Spleen (tissue), 7 donors: ENCODE results near the gene UQCRC1.

Experiments
- CTCF ChIP-seq, 11 experiments: fragments of 200-600 bp in 7 of 11; fragments of 450-650 bp in 4 of 11; sonication (generic) in 4 of 11; IDR thresholded peaks in 8 of 11; conservative IDR thresholded peaks in 3 of 11; 1 replicate in 7 of 11; 2 replicates in 4 of 11; pipeline versions ENCODE4 v1.4.0 to v1.8.0; 2016 to 2021; ENCODE audit warnings: antibody characterized with exemption in 11 of 11, inconsistent platforms in 4 of 11, mild to moderate bottlenecking in 1 of 11
- POLR2A ChIP-seq, 3 donors: fragments of 450-650 bp; IDR thresholded peaks; one replicate each; pipeline ENCODE4 v1.5.1; 2017; ENCODE audit warnings: antibody characterized with exemption in 3 of 3, mild to moderate bottlenecking in 1 of 3
- POLR2AphosphoS5 ChIP-seq, 3 donors: sonication (generic); formaldehyde crosslinking; IDR thresholded peaks; one replicate each; pipeline ENCODE4 v1.5.1; 2017; ENCODE audit warnings: antibody characterized with exemption in 3 of 3
- donor health status: DM: no; HTN: no; CAD: no; lungs with moderate emphysema.
- donor health status: DM: no; HTN: no; CAD: no.
- donor health status: DM: no; HTN: no; CAD: no.

GRCh38 chr3:48596676-48597407, 12.6 kb downstream of the UQCRC1 start:
- TF ChIP-seq POLR2A (IDR thresholded peaks at IDR 0.05), result no peak
- no peak for TF ChIP-seq CTCF (IDR thresholded peaks at IDR 0.05 in 8 of 11, conservative IDR thresholded peaks at IDR 0.05 in 3 of 11)
- peak in 1 of 3 donors; percentile 24 for TF ChIP-seq POLR2AphosphoS5 (IDR thresholded peaks at IDR 0.05)
